HG03378 (cell line): ENCODE measurements around the gene UBASH3B.

Experiments
- ATAC-seq: cut with Tn5 transposase; IDR thresholded peaks from one replicate; pipeline ENCODE4 v1.9.1; 2021; ENCODE audit warnings: mild to moderate bottlenecking, moderate library complexity; ENCODE audit not compliant: unreplicated experiment

UBASH3B gene

DNA sequence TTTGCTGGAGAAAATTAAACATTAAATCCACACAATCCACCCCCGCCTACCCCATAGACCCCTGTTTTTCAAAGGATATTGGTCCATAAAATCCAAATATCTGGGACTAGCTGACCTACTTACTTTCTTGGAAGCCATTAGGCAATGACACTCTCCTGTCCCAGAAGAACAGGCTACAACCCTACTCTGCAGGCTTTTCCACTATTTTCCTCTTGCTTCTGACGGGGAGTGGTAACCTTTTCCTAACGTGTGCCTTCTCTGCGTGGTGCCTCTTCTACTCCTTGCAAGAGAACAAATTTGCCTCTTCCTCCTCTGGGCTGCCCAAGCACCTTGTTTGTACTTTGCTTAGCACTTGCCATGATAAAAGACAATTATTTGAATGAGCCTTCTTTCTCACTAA lies 51.6 kb downstream of the UBASH3B start:
- ATAC-seq, result no peak

DNA sequence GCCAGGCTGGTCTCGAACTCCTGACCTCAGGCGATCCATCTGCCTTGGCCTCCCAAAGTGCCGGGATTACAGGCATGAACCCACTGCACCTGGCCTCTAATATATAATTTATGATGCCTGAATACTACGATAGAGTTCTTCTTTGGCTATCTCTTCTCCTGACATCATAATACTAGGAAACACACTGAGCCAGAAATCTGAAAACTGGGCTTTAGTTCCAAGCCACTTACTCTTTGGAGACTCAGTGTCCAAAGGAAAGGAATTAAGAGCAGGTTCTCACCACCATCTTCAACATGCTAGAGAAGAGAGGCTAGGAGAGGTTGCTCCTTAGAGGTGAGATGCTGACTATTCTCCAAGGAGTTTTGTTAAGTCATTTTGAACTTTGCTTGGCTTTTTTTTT lies 52.4 kb downstream of the UBASH3B start:
- ATAC-seq, result no peak

DNA sequence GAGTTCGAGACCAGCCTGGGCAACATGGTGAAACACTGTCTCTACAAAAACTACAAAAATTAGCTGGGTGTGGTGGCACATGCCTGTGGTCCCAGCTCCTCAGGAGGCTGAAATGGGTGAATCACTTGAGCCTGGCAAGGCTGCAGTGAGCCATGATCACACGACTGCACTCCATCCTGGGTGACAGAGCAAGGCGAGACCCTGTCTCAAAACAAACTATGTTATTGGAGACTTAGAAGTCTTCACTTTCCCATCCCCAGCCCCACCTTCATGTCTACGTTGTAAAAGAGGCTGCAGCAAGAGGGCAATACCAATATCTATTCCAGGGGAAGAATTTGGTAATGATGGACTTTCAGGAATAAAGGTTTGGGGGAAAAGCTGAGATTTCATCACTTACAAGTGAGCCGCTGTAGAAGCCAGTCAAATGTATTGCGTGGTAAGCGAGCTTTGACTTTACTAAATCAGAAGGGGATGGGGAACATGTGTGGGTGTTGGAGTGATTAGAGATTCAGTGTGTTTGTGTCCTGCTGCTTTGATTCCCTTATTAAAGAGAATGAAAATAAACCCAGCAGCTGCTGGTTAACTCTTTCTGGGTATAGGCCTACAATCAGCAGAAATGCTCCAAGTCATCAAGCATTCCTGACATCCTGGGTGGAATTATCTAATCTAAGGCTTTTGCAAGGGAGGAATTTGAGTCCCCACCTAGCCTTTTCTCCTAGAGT lies 53.7 kb downstream of the UBASH3B start:
- ATAC-seq, result no peak

DNA sequence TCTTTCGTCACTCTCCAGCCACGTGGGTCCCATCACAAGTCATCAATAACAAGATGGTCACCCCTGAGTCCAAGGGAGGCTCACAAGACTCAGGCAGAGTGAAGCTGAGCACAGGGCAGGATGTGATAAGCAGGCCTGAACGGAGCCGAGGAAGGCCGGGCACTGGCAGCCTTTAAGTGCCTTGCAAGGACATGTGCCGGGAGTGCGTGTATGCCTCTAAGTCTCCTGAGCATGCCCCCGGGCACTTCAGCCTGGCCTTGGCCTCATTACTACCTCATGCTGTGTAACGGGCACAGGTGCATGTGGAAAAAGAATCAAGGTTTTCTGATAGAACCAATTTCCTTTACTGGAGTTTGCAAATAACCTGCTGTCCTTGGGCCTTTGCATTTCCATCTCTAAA lies 55.8 kb downstream of the UBASH3B start:
- no peak for ATAC-seq

DNA sequence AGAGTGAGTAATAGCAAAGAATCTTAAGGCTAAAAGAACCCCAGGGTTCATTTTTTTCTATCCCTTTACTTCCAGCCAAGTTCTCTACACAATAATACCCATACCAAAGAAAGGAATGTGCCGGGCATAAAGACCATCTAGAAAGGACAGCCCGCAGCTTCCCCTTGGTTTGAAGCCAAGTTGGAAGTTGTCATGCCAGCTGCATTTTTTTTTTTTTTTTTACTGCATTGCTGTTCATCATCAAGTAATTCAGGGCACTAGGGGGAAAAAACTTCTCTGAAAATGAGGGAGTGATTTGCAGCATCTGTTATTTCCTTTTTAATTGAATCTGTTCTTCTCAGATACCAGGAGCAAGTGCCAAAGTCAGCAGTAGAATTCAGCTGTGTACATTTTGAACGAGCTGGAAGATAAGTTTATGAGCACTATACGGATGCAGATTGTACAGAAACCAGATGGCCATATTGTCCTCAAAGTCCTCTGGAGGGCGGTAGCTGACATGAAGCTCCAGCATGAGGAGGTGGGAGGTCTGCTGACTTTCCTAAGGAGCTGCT lies 56.4 kb downstream of the UBASH3B start:
- ATAC-seq, result no peak

DNA sequence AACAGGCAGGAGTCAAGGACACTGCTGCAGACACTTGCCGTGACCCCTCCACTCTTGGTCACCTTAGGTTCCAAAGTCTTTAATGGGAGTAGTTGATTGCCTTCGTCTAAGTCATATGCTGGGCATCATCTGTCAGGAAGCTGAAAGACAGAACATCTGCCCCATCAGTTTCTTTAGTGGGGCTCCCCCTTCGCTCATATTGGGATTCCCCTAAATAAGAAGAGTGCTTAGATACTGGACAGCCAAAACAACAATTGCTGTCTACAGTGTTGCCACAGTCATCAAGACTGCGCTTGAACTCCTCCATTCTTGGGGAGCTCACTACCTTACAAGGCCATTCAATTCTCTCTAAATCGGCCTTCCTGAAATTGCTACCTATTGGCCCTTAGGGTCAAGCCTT lies 58.5 kb downstream of the UBASH3B start:
- peak; percentile 41 for ATAC-seq

DNA sequence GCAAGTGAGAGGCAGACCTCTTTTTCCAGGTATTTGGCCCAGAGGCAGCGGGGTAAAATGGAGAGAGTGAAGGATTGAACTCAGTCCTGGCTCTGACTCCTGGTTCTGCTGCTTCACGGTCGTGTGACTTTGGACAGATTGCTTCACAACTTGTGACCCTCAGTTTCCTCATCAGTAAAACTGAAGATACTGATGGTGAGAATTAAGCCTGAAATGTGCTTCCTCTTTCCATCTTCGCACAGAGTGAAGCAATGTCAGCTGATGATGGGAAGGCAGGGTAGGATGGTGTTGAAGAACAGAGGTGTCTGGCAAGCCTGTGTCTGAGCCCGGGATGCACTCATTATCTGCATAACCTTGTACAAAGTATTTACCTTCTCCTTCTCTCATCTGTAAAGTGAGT lies 59.0 kb downstream of the UBASH3B start:
- no peak for ATAC-seq

DNA sequence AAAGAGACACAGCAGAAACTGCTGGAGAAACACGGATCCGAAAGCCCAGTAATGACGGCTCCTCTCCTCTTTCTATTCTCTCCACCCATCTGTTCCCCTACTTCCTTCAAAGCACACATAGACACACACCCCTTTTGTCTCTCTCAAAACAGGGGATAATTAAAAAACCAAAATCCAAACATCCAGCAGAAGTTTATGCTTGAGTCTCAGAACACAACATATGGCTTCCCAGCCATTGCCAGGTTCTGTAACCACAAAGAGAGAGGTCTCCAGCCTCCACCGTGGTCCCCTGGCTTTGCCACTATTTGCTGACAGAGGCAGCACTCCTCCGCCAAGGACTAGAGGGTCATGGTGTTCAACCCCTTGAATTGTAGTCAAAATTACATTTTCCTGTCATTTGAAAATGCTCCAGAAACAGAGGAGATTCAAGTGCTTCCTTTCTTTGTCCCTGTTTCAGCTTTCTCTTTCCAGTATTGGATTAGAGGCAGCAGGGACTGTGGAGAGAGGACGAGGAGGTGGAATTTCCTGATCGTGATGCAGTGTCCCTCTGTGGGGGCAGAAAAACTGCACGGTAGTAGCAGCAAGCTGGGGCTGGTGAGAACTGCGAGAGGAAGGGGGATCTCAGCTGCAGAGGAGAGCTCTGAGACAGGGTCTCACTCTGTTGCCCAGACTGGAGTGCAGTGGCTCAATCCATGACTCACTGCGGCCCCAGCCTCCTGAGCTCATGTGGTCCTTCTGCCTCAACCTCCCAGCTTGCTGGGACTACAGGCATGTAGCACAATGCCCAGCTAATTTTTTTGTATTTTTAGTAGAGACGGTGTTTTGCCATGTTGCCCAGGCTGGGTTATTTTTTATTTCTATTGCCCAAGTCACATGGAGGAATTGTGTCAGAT lies 60.3 kb downstream of the UBASH3B start:
- no peak for ATAC-seq

DNA sequence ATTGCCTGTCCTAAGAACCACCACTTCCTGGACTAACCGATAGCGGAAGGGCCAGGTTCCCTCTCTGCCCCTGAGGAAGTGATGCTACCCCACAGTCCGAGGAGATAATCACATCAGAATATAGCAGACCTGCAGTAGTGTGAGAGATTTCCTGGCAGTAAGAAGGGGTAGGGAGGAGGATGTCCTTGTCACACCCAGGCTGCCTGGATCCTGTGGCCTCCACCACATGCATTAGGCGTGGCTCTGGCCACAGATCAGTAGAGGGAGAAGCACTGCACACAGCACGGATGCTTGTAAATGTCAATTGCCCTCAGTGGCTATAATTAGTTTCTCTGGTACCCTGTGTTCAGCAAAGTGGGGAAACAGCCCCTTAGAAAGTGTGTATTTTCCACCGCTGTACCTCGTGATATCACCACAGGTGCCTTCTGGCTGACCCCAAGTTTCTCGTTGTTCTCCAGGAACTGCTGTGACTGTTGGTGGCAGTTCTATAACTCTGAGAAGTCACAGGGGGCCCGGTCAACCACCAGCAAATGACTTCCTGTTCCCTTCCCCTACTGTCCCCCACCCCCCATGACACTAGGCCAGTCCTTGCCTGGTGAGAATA lies 61.8 kb downstream of the UBASH3B start:
- peak; percentile 85 for ATAC-seq

DNA sequence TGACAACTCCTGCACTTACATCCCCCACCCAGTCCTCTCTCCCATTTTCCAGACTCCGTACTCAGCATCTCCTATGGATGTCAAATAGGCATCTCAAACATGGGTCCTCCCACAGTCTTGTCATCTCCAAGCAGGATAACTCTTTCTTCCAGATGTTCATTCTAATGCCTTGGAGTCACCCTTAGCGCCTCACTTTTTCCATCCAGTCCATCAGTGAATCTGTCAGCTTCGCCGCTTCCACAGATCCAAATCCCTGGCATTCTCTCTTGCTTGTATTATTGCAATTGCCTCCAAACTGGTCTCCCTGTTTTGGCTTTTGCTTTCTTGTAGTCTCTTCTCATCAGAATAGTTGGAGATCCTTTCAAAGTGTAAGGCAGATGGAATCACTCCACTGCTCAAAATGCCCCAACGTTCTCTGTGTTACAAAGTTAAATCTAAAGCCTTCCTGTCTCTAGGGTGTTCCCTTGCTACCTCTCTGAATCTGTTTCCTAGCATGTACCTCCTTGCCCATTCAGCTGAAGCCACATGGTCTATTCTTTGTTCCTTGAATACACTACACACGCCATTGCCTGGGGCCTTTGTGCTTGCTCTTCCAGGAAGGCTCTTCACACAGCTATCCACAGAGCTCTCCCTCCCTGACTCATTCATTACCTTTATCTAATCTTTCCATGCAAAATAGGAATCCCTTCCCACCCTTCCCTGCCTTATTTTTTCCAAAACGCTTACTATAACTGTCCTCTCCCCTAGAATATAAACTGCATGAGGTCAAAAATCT lies 64.8 kb downstream of the UBASH3B start:
- no peak for ATAC-seq

DNA sequence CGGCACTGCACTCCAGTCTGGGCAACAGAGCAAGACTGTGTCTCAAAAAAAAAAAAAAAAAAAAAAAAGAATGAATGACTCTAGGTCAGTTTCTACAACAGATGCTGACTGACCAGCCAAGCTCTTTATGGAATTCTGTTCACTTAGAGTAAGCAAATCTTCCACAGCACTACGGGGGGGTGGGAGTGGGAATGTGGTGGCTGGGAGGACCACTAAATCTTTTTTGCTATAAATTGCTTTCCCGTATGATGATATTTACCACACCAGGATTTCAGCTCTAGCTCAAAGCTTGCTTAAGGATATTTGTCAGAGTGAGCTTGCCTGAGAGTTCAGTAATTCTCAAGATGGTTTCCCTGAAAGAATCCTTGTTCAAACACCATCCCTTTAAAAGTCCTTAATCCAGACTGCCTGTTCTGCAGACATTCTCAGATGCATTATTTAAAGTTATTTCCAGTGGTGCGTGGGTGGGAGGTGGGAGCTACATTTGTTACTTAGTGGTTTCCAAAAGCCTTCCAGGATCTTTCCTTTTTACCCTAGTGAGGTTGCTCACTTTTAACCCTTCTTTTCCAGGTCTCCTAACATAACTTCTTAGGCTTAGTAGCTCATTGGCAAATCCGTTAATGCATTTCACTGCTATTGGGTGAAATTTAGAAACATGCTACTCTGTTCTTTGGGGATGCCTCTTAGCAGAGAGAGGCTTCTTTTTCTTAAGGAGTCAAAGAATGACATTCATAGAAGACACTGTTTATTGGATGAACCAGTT lies 65.9 kb downstream of the UBASH3B start:
- no peak for ATAC-seq

DNA sequence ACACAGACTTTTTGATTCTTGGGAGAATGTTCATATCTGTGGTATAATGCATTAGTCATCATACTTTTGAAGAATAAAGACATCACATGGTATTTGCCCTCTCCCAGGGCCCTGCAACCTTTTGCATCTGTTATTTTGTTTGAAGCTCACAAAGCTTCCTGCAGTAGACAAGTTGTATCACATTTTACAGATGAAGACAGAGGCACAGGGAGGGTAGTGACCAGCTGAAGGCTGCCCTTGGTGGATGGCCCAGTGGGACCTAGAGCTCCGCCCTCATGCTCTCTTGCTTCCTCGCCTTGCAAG lies 66.4 kb downstream of the UBASH3B start:
- no peak for ATAC-seq

DNA sequence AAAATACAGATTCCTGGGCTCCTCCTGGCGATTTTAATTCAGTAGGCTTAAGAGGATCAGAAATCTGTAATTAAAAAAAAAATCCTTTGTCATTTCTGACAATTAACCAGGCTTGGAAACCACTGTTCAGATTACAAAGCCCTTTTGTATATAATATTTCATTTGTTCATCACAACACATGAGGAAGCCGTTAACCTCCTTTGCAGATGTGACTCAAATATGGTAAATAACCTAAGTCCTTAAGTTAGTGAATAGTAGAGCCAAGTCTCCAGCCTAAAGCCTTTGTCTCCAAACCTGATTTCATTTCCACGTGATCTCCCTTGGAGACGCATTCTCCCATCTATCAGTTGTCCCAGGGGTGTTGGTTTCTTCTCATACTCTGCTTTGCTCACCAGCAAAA lies 67.6 kb downstream of the UBASH3B start:
- ATAC-seq, result no peak

DNA sequence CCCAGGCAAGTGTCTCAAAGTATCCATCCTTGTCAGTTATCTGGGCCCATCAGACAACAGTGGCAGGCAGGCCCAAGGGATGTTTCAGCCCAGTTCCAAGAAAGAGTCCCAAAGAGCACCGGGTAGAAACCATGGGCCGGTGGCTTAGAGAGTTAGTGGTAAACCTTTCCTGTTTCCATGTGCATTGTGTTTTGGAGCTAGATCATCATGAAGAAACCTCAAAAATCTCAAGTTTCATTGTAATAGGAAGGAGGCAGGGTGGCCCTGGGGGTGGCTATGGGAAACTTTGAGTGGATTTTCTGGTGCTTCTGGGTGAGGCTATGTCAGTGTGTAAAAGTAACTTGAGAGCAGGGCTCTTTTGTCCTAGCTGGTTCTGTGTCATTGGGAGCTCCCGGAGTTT lies 68.1 kb downstream of the UBASH3B start:
- no peak for ATAC-seq

DNA sequence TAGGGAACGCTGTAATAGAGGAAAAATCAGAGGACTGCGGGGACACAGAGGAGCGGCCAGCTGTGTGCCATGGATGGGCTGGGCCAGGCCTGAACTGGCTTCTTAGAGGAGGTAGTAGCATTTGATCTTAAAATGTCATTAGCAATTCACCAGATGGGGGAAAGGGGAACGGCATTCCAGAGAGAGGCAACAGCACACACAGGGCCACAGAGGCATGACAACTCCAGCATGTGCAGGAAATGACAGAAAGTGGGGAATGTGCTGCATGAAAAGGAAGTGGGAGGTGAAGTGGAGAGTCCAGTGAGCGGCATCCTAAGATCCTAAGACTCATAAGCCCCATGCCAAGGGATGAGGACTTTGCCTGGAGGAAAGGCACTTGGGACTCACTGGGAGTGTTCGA lies 69.0 kb downstream of the UBASH3B start:
- ATAC-seq, result no peak

DNA sequence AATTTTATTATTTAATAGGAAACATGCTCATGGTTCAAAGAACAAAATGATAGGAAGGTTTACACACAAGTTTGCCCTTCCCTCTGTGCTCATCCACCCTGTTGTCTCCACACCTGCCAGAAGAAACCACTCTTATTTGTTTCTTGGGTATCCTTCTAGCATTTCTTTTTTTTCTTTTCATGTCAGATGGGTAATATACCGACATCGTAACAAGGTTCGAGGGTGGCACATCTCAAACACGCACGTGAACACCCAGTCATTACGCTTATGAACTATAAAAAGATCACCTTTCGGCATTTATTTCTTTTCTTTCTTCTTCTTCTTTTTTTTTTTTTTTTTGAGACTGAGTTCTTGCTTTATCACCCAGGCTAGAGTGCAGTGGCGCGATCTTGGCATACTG lies 70.5 kb downstream of the UBASH3B start:
- no peak for ATAC-seq

DNA sequence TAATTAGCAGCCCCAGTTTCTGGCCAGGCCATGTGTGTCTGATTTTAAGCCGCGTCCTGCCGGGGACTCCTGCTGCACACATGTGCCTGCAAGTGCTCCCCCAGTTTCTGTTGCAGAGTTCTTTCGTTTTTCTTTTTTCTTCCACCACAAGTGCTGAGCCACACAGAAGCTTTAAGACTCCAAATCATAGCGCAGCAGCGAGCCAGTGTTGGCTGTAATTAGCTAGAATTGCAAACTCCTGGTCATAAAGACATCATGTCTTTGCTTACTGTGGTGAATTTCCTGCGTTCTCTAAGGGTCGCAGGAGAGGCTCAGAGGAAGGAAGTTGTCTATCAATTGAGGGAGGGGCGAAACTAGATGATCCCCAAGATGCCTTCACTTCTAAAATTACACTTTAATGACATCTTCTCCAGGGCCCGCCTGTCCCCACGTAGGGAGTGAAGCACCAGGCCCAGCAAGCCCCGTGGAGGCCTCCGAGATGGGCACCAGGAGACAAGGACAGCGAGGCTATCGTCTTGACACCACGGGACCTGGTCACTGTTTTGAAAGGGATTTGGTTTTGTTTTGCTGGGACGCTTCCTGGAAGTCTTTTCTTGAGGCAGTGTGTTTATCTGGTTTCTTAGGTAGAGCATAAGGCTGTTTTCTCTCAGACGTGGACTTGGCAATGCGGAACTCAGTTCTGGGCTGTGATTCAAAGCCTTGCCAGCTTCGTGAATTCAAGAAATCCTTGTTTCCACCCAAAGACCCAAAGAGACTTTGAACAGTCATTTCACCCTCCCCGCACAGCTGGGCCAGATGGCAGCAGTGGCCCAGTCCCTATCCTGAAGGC lies 71.8 kb downstream of the UBASH3B start:
- ATAC-seq, result peak; percentile 83

DNA sequence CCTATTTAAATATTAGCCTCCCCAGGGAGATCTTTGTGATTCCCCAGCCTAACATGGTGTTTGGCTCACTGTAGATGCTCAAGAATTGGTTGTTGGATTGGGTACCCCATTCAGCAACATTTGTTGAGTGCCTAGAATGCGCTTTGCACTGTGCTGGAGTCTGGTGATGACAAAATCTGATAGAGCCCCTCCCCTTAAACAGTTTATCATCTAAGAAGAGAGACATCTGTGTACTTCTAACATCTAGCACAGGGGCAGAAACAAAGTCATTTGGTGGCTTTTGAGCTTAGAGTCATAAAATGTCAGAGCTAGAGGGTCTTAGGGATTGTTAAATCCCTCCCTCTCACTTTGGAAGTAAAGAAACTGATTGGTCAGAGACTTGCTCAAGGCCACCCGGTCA lies 73.0 kb downstream of the UBASH3B start:
- ATAC-seq, result no peak

DNA sequence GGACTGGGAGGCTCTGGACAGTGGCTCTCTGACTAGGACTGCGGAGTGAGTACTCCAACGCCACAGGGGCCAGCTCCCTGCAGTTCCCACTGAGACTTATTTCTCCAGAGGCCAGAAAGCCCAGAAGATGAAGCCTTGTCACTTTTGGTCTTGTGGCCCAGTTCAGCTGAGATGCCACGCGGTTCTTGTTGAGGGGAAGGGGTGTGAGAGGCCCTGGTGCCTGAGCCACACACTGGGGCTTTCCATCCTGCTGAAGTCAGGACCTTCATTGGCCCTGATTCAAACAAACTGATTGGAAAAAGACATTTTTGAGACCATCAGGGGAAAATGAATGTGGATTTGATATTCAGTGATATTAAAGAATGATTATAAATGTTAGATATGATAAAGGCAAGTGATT lies 73.6 kb downstream of the UBASH3B start:
- no peak for ATAC-seq
